IMR-90 (cell line): ENCODE data around the gene SLC19A1.

Source experiments
- CEBPB ChIP-seq: IDR thresholded peaks from 2 replicates; pipeline ENCODE4 v1.6.1; 2012; ENCODE audit warnings: low read depth, low read length, improper control_type of control experiment
- CTCF ChIP-seq: conservative IDR thresholded peaks from 2 replicates; pipeline ENCODE4 v1.5.1; 2012; ENCODE audit warnings: mild to moderate bottlenecking, low read depth, low read length, improper control_type of control experiment
- FOS ChIP-seq: fragments of 150-350 bp; IDR thresholded peaks from 2 replicates; pipeline ENCODE4 v1.6.1; 2016; ENCODE audit warnings: low read depth, low read length
- POLR2A ChIP-seq: IDR thresholded peaks from 2 replicates; pipeline ENCODE4 v1.6.1; 2012; ENCODE audit warnings: mild to moderate bottlenecking, low read depth, low read length
- RAD21 ChIP-seq: IDR thresholded peaks from 2 replicates; pipeline ENCODE4 v1.6.1; 2012; ENCODE audit warnings: low read length, improper control_type of control experiment
- SMC3 ChIP-seq: fragments of 150-350 bp; IDR thresholded peaks from 2 replicates; pipeline ENCODE4 v1.6.1; 2016; ENCODE audit warnings: low read depth, mild to moderate bottlenecking, antibody characterized with exemption, low read length, moderate library complexity

GRCh38 chr21:45499201-45499750 is 43.0 kb downstream of the SLC19A1 start:
- TF ChIP-seq RAD21: no peak
- TF ChIP-seq CTCF: no peak
- no peak for TF ChIP-seq POLR2A
- no peak for TF ChIP-seq CEBPB
- TF ChIP-seq FOS: no peak
- no peak for TF ChIP-seq SMC3
